AG08396 (cell line): ENCODE results near the gene RGS17.
"Not testable (repeated sequence)": the region's sequence is repeated elsewhere in the genome, so short reads cannot be mapped to it uniquely, and the experiment has no call there.

Experiments used
- DNase-seq: peaks from one replicate; pipeline ENCODE4 v3.0.0; 2012; ENCODE audit warnings: low spot score, mixed read lengths

RGS17 gene

GRCh38 chr6:153032255-153032882 lies 98.7 kb downstream of the RGS17 start:
- peak; percentile 18 for DNase-seq

- DNase-seq, result no peak
Measured at GRCh38 chr6:153031335-153031955, 99.6 kb downstream of the RGS17 start.

GRCh38 chr6:153028963-153029362 lies 102.1 kb downstream of the RGS17 start:
- DNase-seq, result no peak

GRCh38 chr6:153028286-153028685 lies 102.8 kb downstream of the RGS17 start:
- peak; percentile 5 for DNase-seq

GRCh38 chr6:153027480-153027879 lies 103.6 kb downstream of the RGS17 start:
- no peak for DNase-seq

- DNase-seq, result no peak
Measured at GRCh38 chr6:153024709-153025017, 106.4 kb downstream of the RGS17 start.

- peak; percentile 44 for DNase-seq
Measured at GRCh38 chr6:153023977-153024708, 106.9 kb downstream of the RGS17 start.

GRCh38 chr6:153018355-153018754 lies 112.7 kb downstream of the RGS17 start:
- DNase-seq, result no peak

- no peak for DNase-seq
Measured at GRCh38 chr6:153016846-153017245, 114.2 kb downstream of the RGS17 start.

GRCh38 chr6:153015094-153015640 lies 115.9 kb downstream of the RGS17 start:
- no peak for DNase-seq

GRCh38 chr6:153013438-153013837 lies 117.6 kb downstream of the RGS17 start:
- DNase-seq, result no peak

GRCh38 chr6:153012856-153013255 lies 118.2 kb downstream of the RGS17 start:
- peak; percentile 4 for DNase-seq

- DNase-seq, result peak; percentile 18
Measured at GRCh38 chr6:153003366-153003690, 127.8 kb downstream of the RGS17 start.

GRCh38 chr6:153002613-153003365 lies 128.3 kb downstream of the RGS17 start, which contains the start of gene MTRF1L:
Gene MTRF1L (minus strand): TSS chr6:153002709. CDS start chr6:153002685, 24 bp downstream.
- peak; percentile 95 for DNase-seq

- peak; percentile 11 for DNase-seq
Measured at GRCh38 chr6:153001767-153002612, 129.1 kb downstream of the RGS17 start.

- DNase-seq, result not testable (repeated sequence)
Measured at GRCh38 chr6:153000790-153001189, 130.3 kb downstream of the RGS17 start.

- DNase-seq, result no peak
Measured at GRCh38 chr6:153000243-153000642, 130.8 kb downstream of the RGS17 start.

- not testable (repeated sequence) for DNase-seq
Measured at GRCh38 chr6:152999538-152999937, 131.5 kb downstream of the RGS17 start.

- no peak for DNase-seq
Measured at GRCh38 chr6:152993847-152994246, 137.2 kb downstream of the RGS17 start.

- DNase-seq, result no peak
Measured at GRCh38 chr6:152993431-152993830, 137.7 kb downstream of the RGS17 start.

- no peak for DNase-seq
Measured at GRCh38 chr6:152986978-152987377, 144.1 kb downstream of the RGS17 start.
